Ascending aorta (tissue), 2 donors: ENCODE data around the gene NDUFA8. TPM values are rescaled to one million over a fixed set of nuclear protein-coding genes. Genes with fewer than 3 reads are reported as not detected.

Source experiments
- DNase-seq, 2 donors: peaks; one replicate each; pipeline ENCODE4 v3.0.0-alpha.2; 2019; ENCODE audit warnings: low spot score in 2 of 2
- H3K27ac ChIP-seq, 2 donors: fragments of 200-600 bp; sonication (generic); one replicate each; pipeline ENCODE4 v1.5.1; 2016 to 2017; ENCODE audit warnings: mild to moderate bottlenecking in 1 of 2
- H3K27me3 ChIP-seq: fragments of 200-600 bp; sonication (generic); one replicate; pipeline ENCODE4 v1.5.1; 2017
- H3K36me3 ChIP-seq, 2 donors: fragments of 200-600 bp; sonication (generic); one replicate each; pipeline ENCODE4 v1.5.1; 2016
- H3K4me1 ChIP-seq, 2 donors: fragments of 200-600 bp; sonication (generic); one replicate each; pipeline ENCODE4 v1.5.1; 2016 to 2017; ENCODE audit warnings: mild to moderate bottlenecking in 1 of 2
- H3K4me3 ChIP-seq, 2 donors: fragments of 200-600 bp; sonication (generic); one replicate each; pipeline ENCODE4 v1.5.1; 2016 to 2017; ENCODE audit warnings: mild to moderate bottlenecking in 1 of 2
- H3K9me3 ChIP-seq, 2 donors: fragments of 200-600 bp; sonication (generic); one replicate each; pipeline ENCODE4 v1.5.1; 2016
- intact Hi-C: fragments of 100-400 bp; cut with DNase I; formaldehyde crosslinking; loops from one replicate; pipeline ENCODE4 v1.15.1; 2023
- total RNA-seq: library from RNA; depleted of rRNA; stranded (reverse); fragments of >200 nt; gene quantifications from one replicate; pipeline ENCODE4 v1.1.0, GENCODE V29; 2016
- TF ChIP-seq, protein P1 (sequence below), 3 experiments: fragments of 200-600 bp in 2 of 3; fragments of 450-650 bp in 1 of 3; sonication (generic) in 2 of 3; IDR thresholded peaks; one replicate each; pipeline ENCODE4 v1.5.1; 2016 to 2019; ENCODE audit warnings: antibody characterized with exemption in 3 of 3, mild to moderate bottlenecking in 1 of 3, moderate library complexity in 1 of 3

NDUFA8 gene
- total RNA-seq, 1 donor from 2014 or later: 21.4 TPM

DNA sequence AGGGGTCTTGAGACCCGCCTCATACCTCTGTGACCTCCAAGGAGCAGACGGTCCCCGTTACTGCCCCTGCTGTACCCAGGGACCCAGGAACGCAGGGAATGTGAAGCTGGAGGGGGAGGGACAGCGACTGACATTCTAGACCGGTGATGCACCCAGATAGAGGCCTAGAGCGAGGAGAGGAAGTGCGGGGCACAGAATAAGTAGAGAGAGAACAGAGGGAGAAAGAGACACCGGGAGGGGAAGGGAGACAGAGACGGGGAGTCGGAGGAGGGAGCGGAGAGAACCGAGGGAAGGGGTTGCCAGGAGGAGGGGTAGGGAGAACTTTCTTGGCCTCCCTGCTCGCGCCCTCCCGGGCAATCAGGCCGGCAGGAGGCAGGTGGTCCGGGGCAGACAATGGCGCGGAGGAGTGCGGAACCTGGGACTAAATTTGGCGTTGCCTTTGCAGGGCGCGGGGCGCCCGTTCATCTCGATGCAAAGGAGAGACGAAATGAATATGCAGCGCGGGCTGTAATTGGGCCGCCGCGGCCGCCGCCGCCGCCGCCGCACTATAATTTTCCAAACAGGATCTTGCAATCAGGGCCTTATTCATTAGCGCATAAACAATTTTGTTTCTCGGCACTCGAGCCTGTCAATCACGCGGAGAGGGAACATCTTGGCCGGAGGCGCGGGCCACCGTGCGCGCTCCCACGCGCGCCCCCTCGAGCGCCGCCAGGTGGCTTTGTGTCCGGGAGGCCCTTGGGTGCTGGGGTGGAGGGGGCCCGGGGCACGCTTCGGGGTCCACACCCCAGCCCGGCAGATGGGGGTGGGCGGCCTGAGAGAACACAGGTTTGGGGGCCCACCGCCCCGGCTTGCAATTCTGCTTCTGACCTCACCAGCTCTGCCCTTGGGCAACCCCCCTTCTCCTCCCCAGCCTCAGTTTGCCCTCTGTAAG, 33.0 kb downstream of the NDUFA8 start:
- peaks cover 2% of the 10 kb centered on the region for H3K27me3 ChIP-seq
- H3K4me3 ChIP-seq: peak overlapping the region; percentile 31 to 42
- DNase-seq: no peak
- peaks cover 7 to 12% of the 10 kb centered on the region in 2 donors for H3K4me1 ChIP-seq
- TF ChIP-seq, protein P1, sequence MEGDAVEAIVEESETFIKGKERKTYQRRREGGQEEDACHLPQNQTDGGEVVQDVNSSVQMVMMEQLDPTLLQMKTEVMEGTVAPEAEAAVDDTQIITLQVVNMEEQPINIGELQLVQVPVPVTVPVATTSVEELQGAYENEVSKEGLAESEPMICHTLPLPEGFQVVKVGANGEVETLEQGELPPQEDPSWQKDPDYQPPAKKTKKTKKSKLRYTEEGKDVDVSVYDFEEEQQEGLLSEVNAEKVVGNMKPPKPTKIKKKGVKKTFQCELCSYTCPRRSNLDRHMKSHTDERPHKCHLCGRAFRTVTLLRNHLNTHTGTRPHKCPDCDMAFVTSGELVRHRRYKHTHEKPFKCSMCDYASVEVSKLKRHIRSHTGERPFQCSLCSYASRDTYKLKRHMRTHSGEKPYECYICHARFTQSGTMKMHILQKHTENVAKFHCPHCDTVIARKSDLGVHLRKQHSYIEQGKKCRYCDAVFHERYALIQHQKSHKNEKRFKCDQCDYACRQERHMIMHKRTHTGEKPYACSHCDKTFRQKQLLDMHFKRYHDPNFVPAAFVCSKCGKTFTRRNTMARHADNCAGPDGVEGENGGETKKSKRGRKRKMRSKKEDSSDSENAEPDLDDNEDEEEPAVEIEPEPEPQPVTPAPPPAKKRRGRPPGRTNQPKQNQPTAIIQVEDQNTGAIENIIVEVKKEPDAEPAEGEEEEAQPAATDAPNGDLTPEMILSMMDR (IDR thresholded peaks at IDR 0.05): no peak
- no peaks in the 10 kb centered on the region for H3K36me3 ChIP-seq
- no peak overlapping the region for H3K27ac ChIP-seq
- H3K9me3 ChIP-seq: no peaks in the 10 kb centered on the region
- intact Hi-C loops: loop anchor here (10.0 kb wide), 2 partner anchors 328 to 688 kb away; no protein-coding TSS in a partner anchor

DNA sequence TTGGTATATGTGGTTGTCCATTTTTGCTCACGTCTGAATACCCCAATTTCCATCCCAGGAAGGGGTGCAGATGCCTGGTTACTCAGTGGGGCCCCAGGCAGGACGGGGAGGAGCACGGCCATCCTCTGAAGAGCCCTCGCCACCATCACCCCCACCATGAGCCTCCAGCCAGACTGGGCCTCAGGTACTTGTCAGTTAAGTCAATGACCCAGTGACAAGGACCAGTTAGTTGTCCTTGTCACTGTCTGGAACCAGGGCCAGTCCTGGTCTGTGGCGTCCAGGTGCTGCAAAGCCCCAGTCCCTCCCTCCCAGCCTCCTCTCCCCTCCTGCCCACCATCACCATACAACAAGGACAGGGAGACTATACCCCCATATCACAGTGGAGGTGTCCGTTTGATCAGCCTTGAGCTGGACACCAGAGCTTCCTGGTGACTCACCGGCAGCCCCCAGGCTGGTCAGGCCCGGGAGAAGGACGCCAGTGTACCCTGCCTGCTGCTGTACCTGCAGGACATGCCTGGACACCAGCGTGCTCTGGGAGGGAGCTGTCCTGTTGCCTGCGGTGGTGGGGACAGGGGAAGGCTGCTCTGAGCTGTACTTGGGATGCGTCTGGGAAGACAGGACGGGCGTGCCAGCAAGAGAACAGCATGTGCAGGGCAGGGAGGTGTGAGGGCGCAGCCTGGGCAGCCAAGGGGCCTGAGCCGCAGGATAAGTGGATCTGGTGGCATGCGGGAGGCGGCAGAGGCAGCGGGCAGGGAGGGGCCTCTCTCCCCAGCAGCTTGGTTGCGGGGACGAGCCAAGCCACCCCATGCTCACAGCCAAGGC, 33.9 kb downstream of the NDUFA8 start:
- Histone ChIP-seq H3K36me3 (no peaks in the 10 kb centered on the region), H3K9me3 (no peaks in the 10 kb centered on the region), H3K4me1 (peaks cover 7 to 12% of the 10 kb centered on the region in 2 donors), H3K27me3 (no peaks in the 10 kb centered on the region), H3K4me3 (peak overlapping the region; percentile 31 to 42), H3K27ac (no peak overlapping the region)
- no peak for DNase-seq
- TF ChIP-seq, protein P1 (IDR thresholded peaks at IDR 0.05): no peak
- intact Hi-C loops: loop anchor here (1.0 to 10.0 kb wide), 3 partner anchors 225 to 689 kb away; no protein-coding TSS in a partner anchor

DNA sequence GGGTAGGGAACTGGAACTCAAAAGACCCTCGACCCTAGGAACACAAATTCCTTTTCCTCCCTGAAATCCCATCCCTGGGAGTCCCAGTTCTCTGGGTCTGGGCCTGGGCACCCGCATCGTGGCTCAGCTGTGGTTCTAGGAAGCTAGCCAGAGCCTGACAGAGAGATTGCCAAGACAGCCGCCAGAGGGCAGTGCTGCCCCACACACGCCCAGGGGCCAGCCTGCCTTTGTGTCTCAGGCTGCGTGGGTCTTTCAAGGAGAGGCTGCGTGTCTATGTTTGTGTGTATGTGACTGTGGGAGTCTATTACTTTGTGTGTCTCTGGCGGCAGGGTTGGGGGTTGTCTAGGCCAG, 34.4 kb downstream of the NDUFA8 start:
- Histone ChIP-seq H3K4me3 (no peak overlapping the region), H3K27ac (no peak overlapping the region), H3K4me1 (peaks cover 7 to 12% of the 10 kb centered on the region in 2 donors), H3K36me3 (no peaks in the 10 kb centered on the region), H3K9me3 (no peaks in the 10 kb centered on the region), H3K27me3 (no peaks in the 10 kb centered on the region)
- TF ChIP-seq, protein P1 (IDR thresholded peaks at IDR 0.05): peak; percentile 87 to 95 (median 92)
- DNase-seq: peak in 1 of 2 donors; percentile 82
- intact Hi-C loops: loop anchor here (1.0 to 10.0 kb wide), 3 partner anchors 225 to 690 kb away; no protein-coding TSS in a partner anchor

DNA sequence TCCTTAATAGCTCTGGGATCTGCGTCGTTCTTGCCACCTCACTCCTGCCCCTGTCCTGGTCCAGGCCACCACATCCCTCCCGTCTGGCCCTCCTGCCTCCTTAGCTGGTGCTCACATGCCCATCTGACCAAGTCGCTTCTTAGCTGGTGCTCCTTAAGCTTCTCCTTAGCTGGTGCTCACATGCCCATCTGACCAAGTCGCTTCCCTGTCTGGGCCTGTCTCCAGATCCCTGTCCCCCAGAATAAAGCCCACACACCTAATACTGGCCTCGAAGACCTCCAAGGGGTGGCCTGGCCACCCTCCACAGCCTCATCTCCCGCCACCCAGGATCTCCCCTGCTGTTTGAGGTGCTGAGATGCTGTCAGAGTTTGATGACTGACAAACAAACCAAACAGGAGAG, 35.1 kb downstream of the NDUFA8 start:
- Histone ChIP-seq H3K9me3 (no peaks in the 10 kb centered on the region), H3K4me1 (peaks cover 7 to 12% of the 10 kb centered on the region in 2 donors), H3K4me3 (no peak overlapping the region), H3K27me3 (no peaks in the 10 kb centered on the region), H3K36me3 (no peaks in the 10 kb centered on the region), H3K27ac (no peak overlapping the region)
- intact Hi-C loops: loop anchor here (10.0 kb wide), 2 partner anchors 330 to 690 kb away; no protein-coding TSS in a partner anchor
- TF ChIP-seq, protein P1 (IDR thresholded peaks at IDR 0.05): no peak
- DNase-seq: no peak

DNA sequence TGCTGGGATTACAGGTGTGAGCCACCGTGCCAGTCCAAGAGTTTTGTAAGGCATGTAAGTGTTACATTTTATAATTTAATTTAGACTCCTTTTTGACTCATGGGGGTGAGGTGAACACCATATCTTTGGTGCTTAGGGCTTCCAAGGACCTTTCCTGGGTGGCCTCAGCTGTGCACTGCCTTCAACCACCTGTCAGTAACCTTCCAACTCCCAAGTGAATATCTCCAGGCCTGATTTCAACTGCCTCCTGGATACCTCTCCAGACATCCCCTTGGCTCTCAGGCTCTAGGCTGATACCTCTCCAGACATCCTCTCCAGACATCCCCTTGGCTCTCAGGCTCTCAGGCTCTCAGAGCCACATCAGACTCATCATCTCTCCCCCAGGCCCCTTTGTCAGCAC, 35.5 kb downstream of the NDUFA8 start:
- H3K9me3 ChIP-seq: no peaks in the 10 kb centered on the region
- TF ChIP-seq, protein P1 (IDR thresholded peaks at IDR 0.05): no peak
- H3K4me3 ChIP-seq: no peak overlapping the region
- DNase-seq: no peak
- no peak overlapping the region for H3K27ac ChIP-seq
- no peaks in the 10 kb centered on the region for H3K27me3 ChIP-seq
- H3K36me3 ChIP-seq: no peaks in the 10 kb centered on the region
- peaks cover 7 to 12% of the 10 kb centered on the region in 2 donors for H3K4me1 ChIP-seq
- intact Hi-C loops: loop anchor here (10.0 kb wide), 2 partner anchors 331 to 691 kb away; no protein-coding TSS in a partner anchor
